ENCODE data around the gene TIMM50.
A peak's percentile ranks its signal among the peaks of the same experiment; 100 is the strongest.

Gene TIMM50

GRCh38 chr19:39480337-39481228 lies at the start of gene TIMM50:
TSS of gene TIMM50 (plus strand) at chr19:39480838. CDS start at chr19:39480854, 16 bp downstream.
- peaks cover 16% of the 10 kb centered on the region for H3K4me1 ChIP-seq (ENCODE audit: control insufficient read depth, insufficient read depth, low read length)
- H3K27ac ChIP-seq (ENCODE audit: low read depth, low read length): peak within 1 kb of the TSS; percentile 97
- H3K9me3 ChIP-seq (ENCODE audit: control insufficient read depth, insufficient read depth, low read depth, low read length): no peaks in the 10 kb centered on the region
- H3K9ac ChIP-seq (ENCODE audit: low read length): peak within 1 kb of the TSS; percentile 98
- H3K4me3 ChIP-seq (ENCODE audit: low read depth, low read length): peak within 1 kb of the TSS; percentile 95
- H3K27me3 ChIP-seq (ENCODE audit: control insufficient read depth, insufficient read depth, low read length): no peaks in the 10 kb centered on the region
- peaks cover 46% of the 10 kb centered on the region for H3K36me3 ChIP-seq (ENCODE audit: control insufficient read depth, insufficient read depth, low read length)

- no peak overlapping the region for H3K4me3 ChIP-seq (ENCODE audit: low read depth, low read length)
- no peak overlapping the region for H3K27ac ChIP-seq (ENCODE audit: low read depth, low read length)
- H3K36me3 ChIP-seq (ENCODE audit: control insufficient read depth, insufficient read depth, low read length): peaks cover 34% of the 10 kb centered on the region
- no peak overlapping the region for H3K9ac ChIP-seq (ENCODE audit: low read length)
- H3K27me3 ChIP-seq (ENCODE audit: control insufficient read depth, insufficient read depth, low read length): no peaks in the 10 kb centered on the region
- no peaks in the 10 kb centered on the region for H3K9me3 ChIP-seq (ENCODE audit: control insufficient read depth, insufficient read depth, low read depth, low read length)
- H3K4me1 ChIP-seq (ENCODE audit: control insufficient read depth, insufficient read depth, low read length): peaks cover 36% of the 10 kb centered on the region
Measured at GRCh38 chr19:39432677-39433025, 48.0 kb upstream of the TIMM50 start.

DNA sequence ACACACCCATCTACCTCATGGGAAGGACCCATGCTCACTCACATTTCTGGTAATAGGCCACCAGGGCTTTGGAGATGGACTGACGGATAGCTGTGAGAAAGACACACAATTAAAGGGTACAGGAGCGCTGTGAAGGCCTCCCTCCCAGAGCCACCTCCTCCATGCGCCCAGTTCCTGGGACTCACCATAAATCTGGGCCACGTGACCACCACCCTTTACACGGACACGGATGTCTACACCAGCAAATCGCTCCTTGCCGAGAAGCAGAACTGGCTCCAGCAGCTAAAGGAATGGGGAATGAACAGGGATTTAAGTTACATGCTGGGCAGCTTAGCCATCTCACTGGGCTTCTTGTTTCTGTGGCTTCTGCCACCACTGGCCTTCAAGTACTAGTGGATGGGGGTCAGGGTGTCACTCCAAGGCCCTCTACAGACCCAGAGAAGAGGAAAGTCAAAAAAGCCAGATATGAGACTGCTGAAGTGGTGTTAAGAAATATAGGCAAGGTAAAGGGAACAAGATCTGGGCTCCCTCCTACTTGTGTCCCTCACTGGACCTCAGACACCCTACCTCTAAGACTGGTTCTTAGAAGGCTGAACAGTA lies 47.1 kb upstream of the TIMM50 start:
- H3K27me3 ChIP-seq (ENCODE audit: control insufficient read depth, insufficient read depth, low read length): no peaks in the 10 kb centered on the region
- H3K9me3 ChIP-seq (ENCODE audit: control insufficient read depth, insufficient read depth, low read depth, low read length): no peaks in the 10 kb centered on the region
- H3K4me3 ChIP-seq (ENCODE audit: low read depth, low read length): no peak overlapping the region; the same call in 1 of the 2 replicates
- H3K4me1 ChIP-seq (ENCODE audit: control insufficient read depth, insufficient read depth, low read length): peaks cover 31% of the 10 kb centered on the region
- peak overlapping the region; percentile 10 for H3K9ac ChIP-seq (ENCODE audit: low read length)
- peaks cover 34% of the 10 kb centered on the region for H3K36me3 ChIP-seq (ENCODE audit: control insufficient read depth, insufficient read depth, low read length)
- H3K27ac ChIP-seq (ENCODE audit: low read depth, low read length): no peak overlapping the region

GRCh38 chr19:39434123-39435076 lies 46.2 kb upstream of the TIMM50 start:
- Histone ChIP-seq H3K9me3 (ENCODE audit: control insufficient read depth, insufficient read depth, low read depth, low read length) (no peaks in the 10 kb centered on the region), H3K9ac (ENCODE audit: low read length) (peak overlapping the region; percentile 100), H3K27me3 (ENCODE audit: control insufficient read depth, insufficient read depth, low read length) (no peaks in the 10 kb centered on the region), H3K27ac (ENCODE audit: low read depth, low read length) (peak overlapping the region; percentile 97), H3K36me3 (ENCODE audit: control insufficient read depth, insufficient read depth, low read length) (peaks cover 34% of the 10 kb centered on the region), H3K4me1 (ENCODE audit: control insufficient read depth, insufficient read depth, low read length) (peaks cover 24% of the 10 kb centered on the region), H3K4me3 (ENCODE audit: low read depth, low read length) (peak overlapping the region; percentile 99)

- peak within 1 kb of the TSS; percentile 99 for H3K4me3 ChIP-seq (ENCODE audit: low read depth, low read length)
- H3K9ac ChIP-seq (ENCODE audit: low read length): peak within 1 kb of the TSS; percentile 100
- H3K27ac ChIP-seq (ENCODE audit: low read depth, low read length): peak within 1 kb of the TSS; percentile 97
- no peaks in the 10 kb centered on the region for H3K27me3 ChIP-seq (ENCODE audit: control insufficient read depth, insufficient read depth, low read length)
- H3K9me3 ChIP-seq (ENCODE audit: control insufficient read depth, insufficient read depth, low read depth, low read length): no peaks in the 10 kb centered on the region
- peaks cover 19% of the 10 kb centered on the region for H3K4me1 ChIP-seq (ENCODE audit: control insufficient read depth, insufficient read depth, low read length)
- peaks cover 34% of the 10 kb centered on the region for H3K36me3 ChIP-seq (ENCODE audit: control insufficient read depth, insufficient read depth, low read length)
Measured at GRCh38 chr19:39435499-39436349, 44.9 kb upstream of the TIMM50 start, which contains the start of gene RPS16. TSS of gene RPS16 (minus strand) at chr19:39435949. CDS start at chr19:39435895, 54 bp downstream.

- Histone ChIP-seq H3K36me3 (ENCODE audit: control insufficient read depth, insufficient read depth, low read length) (peaks cover 34% of the 10 kb centered on the region), H3K9ac (ENCODE audit: low read length) (peak overlapping the region; percentile 84), H3K27me3 (ENCODE audit: control insufficient read depth, insufficient read depth, low read length) (no peaks in the 10 kb centered on the region), H3K4me3 (ENCODE audit: low read depth, low read length) (peak overlapping the region; percentile 99), H3K4me1 (ENCODE audit: control insufficient read depth, insufficient read depth, low read length) (peaks cover 13% of the 10 kb centered on the region; the same call in 1 of the 2 replicates), H3K9me3 (ENCODE audit: control insufficient read depth, insufficient read depth, low read depth, low read length) (no peaks in the 10 kb centered on the region), H3K27ac (ENCODE audit: low read depth, low read length) (peak overlapping the region; percentile 78; the same call in 1 of the 2 replicates)
Measured at GRCh38 chr19:39436350-39436716, 44.3 kb upstream of the TIMM50 start.

DNA sequence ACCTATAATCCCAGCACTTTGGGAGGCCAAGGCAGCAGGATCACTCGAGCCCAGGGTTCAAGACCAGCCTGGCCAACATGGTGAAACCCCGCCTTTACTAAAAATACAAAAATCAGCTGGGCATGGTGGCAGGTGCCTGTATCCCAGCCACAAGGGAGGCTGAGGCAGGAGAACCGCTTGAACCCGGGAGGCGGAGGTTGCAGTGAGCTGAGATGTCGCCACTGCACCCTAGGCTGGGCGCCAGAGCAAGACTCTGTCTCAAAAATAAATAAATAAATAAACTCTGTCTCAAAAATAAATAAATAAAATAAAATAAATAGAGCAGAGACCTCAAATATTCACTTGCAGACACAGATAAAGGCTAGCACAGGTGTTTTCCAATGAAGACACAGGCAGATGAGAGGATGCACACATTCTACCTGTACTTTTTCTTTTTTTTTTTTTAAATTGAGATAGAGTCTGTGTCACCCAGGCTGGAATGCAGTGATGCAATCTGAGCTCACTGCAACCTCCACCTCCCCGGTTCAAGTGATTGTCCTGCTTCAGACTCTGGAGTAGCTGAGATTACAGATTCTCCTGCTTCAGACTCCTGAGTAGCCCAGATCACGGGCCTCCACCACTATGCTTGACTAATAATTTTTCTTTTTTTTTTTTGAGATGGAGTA lies 42.2 kb upstream of the TIMM50 start:
- Histone ChIP-seq H3K9ac (ENCODE audit: low read length) (no peak overlapping the region), H3K27me3 (ENCODE audit: control insufficient read depth, insufficient read depth, low read length) (no peaks in the 10 kb centered on the region), H3K27ac (ENCODE audit: low read depth, low read length) (no peak overlapping the region), H3K36me3 (ENCODE audit: control insufficient read depth, insufficient read depth, low read length) (peaks cover 23% of the 10 kb centered on the region), H3K9me3 (ENCODE audit: control insufficient read depth, insufficient read depth, low read depth, low read length) (no peaks in the 10 kb centered on the region), H3K4me1 (ENCODE audit: control insufficient read depth, insufficient read depth, low read length) (peaks cover 13% of the 10 kb centered on the region; the same call in 1 of the 2 replicates), H3K4me3 (ENCODE audit: low read depth, low read length) (no peak overlapping the region)

- Histone ChIP-seq H3K4me1 (ENCODE audit: control insufficient read depth, insufficient read depth, low read length) (no peaks in the 10 kb centered on the region), H3K27ac (ENCODE audit: low read depth, low read length) (peak overlapping the region; percentile 87; the same call in 1 of the 2 replicates), H3K36me3 (ENCODE audit: control insufficient read depth, insufficient read depth, low read length) (peaks cover 17% of the 10 kb centered on the region; the same call in 1 of the 2 replicates), H3K9me3 (ENCODE audit: control insufficient read depth, insufficient read depth, low read depth, low read length) (no peaks in the 10 kb centered on the region), H3K9ac (ENCODE audit: low read length) (peak overlapping the region; percentile 93), H3K27me3 (ENCODE audit: control insufficient read depth, insufficient read depth, low read length) (no peaks in the 10 kb centered on the region), H3K4me3 (ENCODE audit: low read depth, low read length) (peak overlapping the region; percentile 94)
Measured at GRCh38 chr19:39444598-39445195, 35.9 kb upstream of the TIMM50 start.

DNA sequence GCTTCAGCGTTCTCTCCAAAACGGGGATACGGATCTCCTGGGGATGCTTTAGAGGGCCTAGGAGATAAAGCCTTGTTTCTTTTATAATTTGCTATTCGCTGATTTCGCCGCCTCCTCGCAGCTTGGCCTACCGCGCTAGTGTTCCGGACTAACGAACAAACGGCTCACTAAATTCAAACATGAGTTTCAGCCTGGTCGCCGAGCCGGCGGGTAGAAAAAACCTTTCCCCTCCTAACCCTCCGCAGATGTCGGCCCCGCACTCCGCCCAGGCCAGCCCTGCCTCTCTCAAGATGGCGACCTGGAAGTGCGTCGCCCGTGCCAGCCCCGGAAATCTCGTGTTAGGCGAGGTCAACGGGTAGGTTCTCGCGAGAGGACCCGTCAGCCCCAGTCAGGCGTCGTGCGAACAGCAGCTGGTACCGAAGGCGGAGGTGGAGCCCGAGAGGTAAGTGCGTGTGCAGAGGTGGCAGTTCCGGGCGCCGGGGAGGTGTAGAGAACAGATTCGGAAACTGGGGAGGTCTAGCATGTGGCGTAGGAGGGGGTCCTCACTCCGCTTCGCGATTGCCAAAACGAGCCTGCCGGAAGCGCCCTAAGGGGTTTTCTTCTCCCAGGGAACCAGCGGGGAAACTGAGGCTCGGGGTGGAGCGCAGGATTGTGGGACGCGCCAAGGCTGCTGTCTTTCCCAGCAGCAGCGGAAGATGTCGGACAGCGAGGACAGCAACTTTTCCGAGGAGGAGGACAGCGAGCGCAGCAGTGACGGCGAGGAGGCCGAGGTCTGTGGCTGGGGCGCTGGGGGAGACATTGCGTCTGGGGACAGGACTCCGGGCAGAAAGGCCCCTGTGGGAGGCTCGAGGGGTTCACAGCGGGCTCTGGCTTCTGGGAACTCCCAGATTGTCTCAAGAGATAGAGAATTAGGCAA lies 35.2 kb upstream of the TIMM50 start, which contains the start of gene SUPT5H:
SUPT5H (plus strand) TSS at position 387 of the 916 bp plus-strand sequence; CDS start at position 696, 309 bp downstream.
- peak within 1 kb of the TSS; percentile 94 for H3K4me3 ChIP-seq (ENCODE audit: low read depth, low read length)
- no peaks in the 10 kb centered on the region for H3K27me3 ChIP-seq (ENCODE audit: control insufficient read depth, insufficient read depth, low read length)
- H3K9me3 ChIP-seq (ENCODE audit: control insufficient read depth, insufficient read depth, low read depth, low read length): no peaks in the 10 kb centered on the region
- H3K27ac ChIP-seq (ENCODE audit: low read depth, low read length): peak within 1 kb of the TSS; percentile 87; the same call in 1 of the 2 replicates
- peaks cover 19% of the 10 kb centered on the region for H3K36me3 ChIP-seq (ENCODE audit: control insufficient read depth, insufficient read depth, low read length)
- no peaks in the 10 kb centered on the region for H3K4me1 ChIP-seq (ENCODE audit: control insufficient read depth, insufficient read depth, low read length)
- H3K9ac ChIP-seq (ENCODE audit: low read length): peak within 1 kb of the TSS; percentile 93

All from HUES6 (cell line).